GM06990 (cell line): ENCODE results near the gene UBE2D3.

ENCODE experiments used
- DNase-seq: peaks from one replicate; pipeline ENCODE4 v3.0.0-alpha.2; 2011; ENCODE audit not compliant: insufficient read length; ENCODE audit errors: extremely low read depth
- H3K27me3 ChIP-seq: replicated peaks from 2 replicates; pipeline ENCODE4 v1.6.0; 2011; ENCODE audit warnings: low read length; ENCODE audit not compliant: control insufficient read depth, insufficient read depth
- H3K36me3 ChIP-seq: 2 replicates; pipeline ENCODE4 v1.5.1; 2011; ENCODE audit warnings: low read length; ENCODE audit not compliant: control insufficient read depth, insufficient read depth
- H3K4me3 ChIP-seq: replicated peaks from 2 replicates; pipeline ENCODE4 v1.5.1; 2011; ENCODE audit warnings: low read depth, mild to moderate bottlenecking, control low read depth, low read length
- CTCF ChIP-seq: IDR thresholded peaks from 2 replicates; pipeline ENCODE4 v1.5.1; 2011; ENCODE audit warnings: low read length, control low read depth, mild to moderate bottlenecking, inconsistent platforms; ENCODE audit not compliant: insufficient read depth, poor library complexity, severe bottlenecking

The UBE2D3 gene

GRCh38 chr4:102850370-102850769 is 23.0 kb upstream of the UBE2D3 start:
- DNase-seq, result no peak
- no peak for TF ChIP-seq CTCF
- Histone ChIP-seq H3K36me3 (no peaks in the 10 kb centered on the region), H3K27me3 (no peaks in the 10 kb centered on the region), H3K4me3 (no peak overlapping the region)

GRCh38 chr4:102849579-102850104 is 22.3 kb upstream of the UBE2D3 start:
- H3K36me3 ChIP-seq, result no peaks in the 10 kb centered on the region
- no peak for DNase-seq
- no peaks in the 10 kb centered on the region for H3K27me3 ChIP-seq
- TF ChIP-seq CTCF, result no peak
- H3K4me3 ChIP-seq, result no peak overlapping the region

GRCh38 chr4:102847687-102848086 is 20.3 kb upstream of the UBE2D3 start:
- Histone ChIP-seq H3K4me3 (no peak overlapping the region), H3K36me3 (no peaks in the 10 kb centered on the region), H3K27me3 (no peaks in the 10 kb centered on the region)
- no peak for TF ChIP-seq CTCF
- DNase-seq, result no peak

GRCh38 chr4:102843938-102844337 is 16.6 kb upstream of the UBE2D3 start:
- TF ChIP-seq CTCF, result no peak
- H3K27me3 ChIP-seq, result no peaks in the 10 kb centered on the region

GRCh38 chr4:102843273-102843672 is 15.9 kb upstream of the UBE2D3 start:
- H3K27me3 ChIP-seq, result no peaks in the 10 kb centered on the region
- no peak overlapping the region for H3K4me3 ChIP-seq
- no peaks in the 10 kb centered on the region for H3K36me3 ChIP-seq
- no peak for DNase-seq
- TF ChIP-seq CTCF, result no peak

More at GRCh38 chr4:102843938-102844337, 16.6 kb upstream of the UBE2D3 start:
- no peak overlapping the region for H3K4me3 ChIP-seq
- no peaks in the 10 kb centered on the region for H3K36me3 ChIP-seq
- DNase-seq, result no peak

- no peak for TF ChIP-seq CTCF
- Histone ChIP-seq H3K4me3 (no peak overlapping the region), H3K36me3 (no peaks in the 10 kb centered on the region), H3K27me3 (no peaks in the 10 kb centered on the region)
- no peak for DNase-seq
Observed at GRCh38 chr4:102842367-102842766, 15.0 kb upstream of the UBE2D3 start.
